GM12878 (cell line): ENCODE results near the gene MYCBP2. TPM values are rescaled to one million over a fixed set of nuclear protein-coding genes. Genes with fewer than 3 reads are reported as not detected.

ENCODE experiments used
- ATAC-seq: fragments of 200-7000 bp; cut with Tn5 transposase; 3 replicates; pipeline ENCODE4 v1.9.1; 2020; ENCODE audit warnings: mild to moderate bottlenecking, moderate library complexity
- BruUV-seq: library from RNA; stranded (reverse); fragments of 400-500 nt; replicated peaks from 2 replicates; lab custom pipeline; 2021; lab: Mats Ljungman, UMichigan
- CTCF ChIA-PET: fragments of 300-600 bp; sonication (Branson Sonifier 250); formaldehyde crosslinking; extraction: SDS; loops from one replicate; lab custom pipeline; 2021; ENCODE audit warnings: inconsistent platforms; lab: Yijun Ruan, JAX
- POLR2A ChIA-PET: fragments of 350-600 bp; formaldehyde crosslinking; extraction: SDS; loops from one replicate; lab custom pipeline; 2021; ENCODE audit warnings: inconsistent platforms; lab: Charles Lee
- RAD21 ChIA-PET: fragments of 300-600 bp; sonication (Branson Sonifier 250); formaldehyde crosslinking; loops from one replicate; lab custom pipeline; 2023; ENCODE audit warnings: antibody characterized with exemption; ENCODE audit not compliant: unreplicated experiment; lab: Charles Lee
- SMC1A ChIA-PET: fragments of 300-600 bp; sonication (Branson Sonifier 250); formaldehyde crosslinking; loops from one replicate; lab custom pipeline; 2023; ENCODE audit not compliant: unreplicated experiment, uncharacterized antibody; lab: Charles Lee
- DNase-seq: peaks from one replicate; pipeline ENCODE4 v3.0.0-alpha.2; 2011; ENCODE audit warnings: low read depth, low spot score
- FAIRE-seq: peaks from 3 replicates; lab custom pipeline; 2011; peaks lifted over from hg19 to GRCh38; lab: Jason Lieb, UNC
- H2AFZ ChIP-seq: 2 replicates; pipeline ENCODE4 v1.6.0; 2011; ENCODE audit warnings: low read depth, low read length, control low read depth; ENCODE audit not compliant: control insufficient read depth
- H3K27ac ChIP-seq: 2 replicates; pipeline ENCODE4 v1.5.1; 2011; ENCODE audit warnings: control low read depth; ENCODE audit not compliant: control insufficient read depth, insufficient read depth
- H3K27me3 ChIP-seq, 2 experiments: replicated peaks in 1 of 2; 2 replicates each; pipeline versions ENCODE4 v1.6.0 to v1.6.1; 2011; ENCODE audit warnings: low read length in 1 of 2; ENCODE audit not compliant: control insufficient read depth in 2 of 2, insufficient read depth in 2 of 2
- H3K36me3 ChIP-seq, 2 experiments: 2 replicates each; pipeline ENCODE4 v1.5.1; 2011; ENCODE audit warnings: low read length in 1 of 2; ENCODE audit not compliant: control insufficient read depth in 2 of 2, insufficient read depth in 2 of 2
- H3K4me1 ChIP-seq: 2 replicates; pipeline ENCODE4 v1.6.1; 2011; ENCODE audit warnings: mild to moderate bottlenecking, low read length, moderate library complexity, mixed read lengths; ENCODE audit not compliant: control insufficient read depth, insufficient read depth
- H3K4me2 ChIP-seq: 2 replicates; pipeline ENCODE4 v1.6.0; 2011; ENCODE audit warnings: control low read depth; ENCODE audit not compliant: control insufficient read depth, insufficient read depth
- H3K4me3 ChIP-seq: fragments of 200-600 bp; sonication (generic); 2 replicates; pipeline ENCODE4 v1.5.1; 2016
- H3K79me2 ChIP-seq: 2 replicates; pipeline ENCODE4 v1.6.0; 2011; ENCODE audit warnings: low read length; ENCODE audit not compliant: control insufficient read depth, insufficient read depth
- H3K9ac ChIP-seq: 2 replicates; pipeline ENCODE4 v1.8.0; 2011; ENCODE audit warnings: low read length, control low read depth, mixed read lengths; ENCODE audit not compliant: control insufficient read depth, insufficient read depth
- H3K9me3 ChIP-seq: replicated peaks from 3 replicates; pipeline ENCODE4 v1.5.1; 2011; ENCODE audit warnings: mild to moderate bottlenecking, low read length; ENCODE audit not compliant: control insufficient read depth, insufficient read depth
- H4K20me1 ChIP-seq: 2 replicates; pipeline ENCODE4 v1.6.0; 2011; ENCODE audit not compliant: control insufficient read depth, insufficient read depth
- BHLHE40 ChIP-seq, 2 experiments: fragments of 450-650 bp in 1 of 2; IDR thresholded peaks; 2 replicates each; pipeline ENCODE4 v1.6.1; 2011 to 2017; ENCODE audit warnings: low read depth in 2 of 2, borderline replicate concordance in 1 of 2, improper control_type of control experiment in 1 of 2, low read length in 1 of 2, mild to moderate bottlenecking in 1 of 2
- CREM ChIP-seq: IDR thresholded peaks from 2 replicates; pipeline ENCODE4 v1.6.1; 2014; ENCODE audit warnings: antibody characterized with exemption, low read depth
- HCFC1 ChIP-seq: fragments of 150-350 bp; IDR thresholded peaks from 2 replicates; pipeline ENCODE4 v1.6.1; 2014; ENCODE audit warnings: low read length
- IRF4 ChIP-seq: IDR thresholded peaks from 2 replicates; pipeline ENCODE4 v1.6.1; 2011; ENCODE audit warnings: low read depth, low read length
- MYC ChIP-seq: IDR thresholded peaks from 2 replicates; pipeline ENCODE4 v1.6.1; 2011; ENCODE audit warnings: mild to moderate bottlenecking, low read length, moderate library complexity, inconsistent platforms; ENCODE audit not compliant: insufficient read depth, insufficient replicate concordance, insufficient read length, severe bottlenecking
- RFX5 ChIP-seq: IDR thresholded peaks from 2 replicates; pipeline ENCODE4 v1.6.1; 2011; ENCODE audit warnings: low read depth, low read length, improper control_type of control experiment
- RUNX3 ChIP-seq: IDR thresholded peaks from 2 replicates; pipeline ENCODE4 v1.6.1; 2012; ENCODE audit warnings: low read length, inconsistent platforms
- SUPT20H ChIP-seq: IDR thresholded peaks from 2 replicates; pipeline ENCODE4 v1.6.1; 2011; ENCODE audit warnings: low read depth, mild to moderate bottlenecking, low read length, moderate library complexity, borderline replicate concordance; ENCODE audit not compliant: control insufficient read depth
- WGBS: methylation state at CpG from one replicate; pipeline ENCODE4 v1.1.6; 2016; ENCODE audit warnings: low lambda C conversion rate; ENCODE audit not compliant: insufficient replicate concordance, insufficient coverage; ENCODE audit errors: missing lambda C conversion rate; 5-methylcytosine and 5-hydroxymethylcytosine counted together
- in situ Hi-C: fragments of 300-500 bp; cut with MboI; formaldehyde crosslinking; loops from 9 replicates; pipeline ENCODE4 v1.14.3; 2018; ENCODE audit warnings: mixed read lengths
- intact Hi-C: fragments of 100-400 bp; cut with micrococcal nuclease; formaldehyde crosslinking; loops from one replicate; pipeline ENCODE4 v1.14.2; 2022; ENCODE audit not compliant: unreplicated experiment
- polyA plus RNA-seq, 11 experiments: library from polyadenylated mRNA; depleted of rRNA in 4 of 11; unstranded in 6 of 11; stranded (reverse) in 5 of 11; fragments of >200 nt; fragmentation: Nextera tagmentation in 4 of 11; fragmentation: Illumina TruSeq in 1 of 11; extraction: Ambion mirVana in 4 of 11; extraction: Trizol in 1 of 11; gene quantifications; 1 replicate in 1 of 11; 2 replicates in 10 of 11; pipeline versions ENCODE4 v1.2.1 to v1.2.3, GENCODE V29; 2011 to 2016; ENCODE audit warnings: inconsistent platforms in 2 of 11, missing spikeins in 2 of 11, low read depth in 1 of 11
- total RNA-seq, 4 experiments: library from RNA; depleted of rRNA in 3 of 4; stranded (reverse); fragments of >200 nt in 3 of 4; fragmentation: Illumina TruSeq in 1 of 4; extraction: Trizol in 1 of 4; gene quantifications; 2 replicates each; pipeline versions ENCODE4 v1.2.1 to v1.2.3, GENCODE V29; 2013 to 2021
- TF ChIP-seq, protein P1 (sequence below): IDR thresholded peaks from 2 replicates; pipeline ENCODE4 v1.6.1; 2012; ENCODE audit warnings: low read length, inconsistent platforms
- TF ChIP-seq, protein P2 (sequence below): fragments of 450-650 bp; IDR thresholded peaks from 2 replicates; pipeline ENCODE4 v1.6.1; 2017; ENCODE audit warnings: mild to moderate bottlenecking, moderate library complexity

The MYCBP2 gene
- total and polyA plus RNA-seq, 10 of the 15 experiments (the other 5 are each of a cell fraction or from before 2014, with no cell fraction given) = 51.9 to 152 (median 98.2) TPM

- no peak for TF ChIP-seq SUPT20H
- TF ChIP-seq MYC = no peak
- TF ChIP-seq RFX5 = no peak
- TF ChIP-seq, protein P1, sequence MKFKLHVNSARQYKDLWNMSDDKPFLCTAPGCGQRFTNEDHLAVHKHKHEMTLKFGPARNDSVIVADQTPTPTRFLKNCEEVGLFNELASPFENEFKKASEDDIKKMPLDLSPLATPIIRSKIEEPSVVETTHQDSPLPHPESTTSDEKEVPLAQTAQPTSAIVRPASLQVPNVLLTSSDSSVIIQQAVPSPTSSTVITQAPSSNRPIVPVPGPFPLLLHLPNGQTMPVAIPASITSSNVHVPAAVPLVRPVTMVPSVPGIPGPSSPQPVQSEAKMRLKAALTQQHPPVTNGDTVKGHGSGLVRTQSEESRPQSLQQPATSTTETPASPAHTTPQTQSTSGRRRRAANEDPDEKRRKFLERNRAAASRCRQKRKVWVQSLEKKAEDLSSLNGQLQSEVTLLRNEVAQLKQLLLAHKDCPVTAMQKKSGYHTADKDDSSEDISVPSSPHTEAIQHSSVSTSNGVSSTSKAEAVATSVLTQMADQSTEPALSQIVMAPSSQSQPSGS = no peak
Observed at GRCh38 chr13:77375560-77376108, 48.7 kb upstream of the MYCBP2 start (continued).

GRCh38 chr13:77374786-77375185, 47.9 kb upstream of the MYCBP2 start:
- Histone ChIP-seq H3K27me3 (no peaks in the 10 kb centered on the region), H2AFZ (peak overlapping the region; percentile 29), H3K79me2 (no peaks in the 10 kb centered on the region), H3K27ac (no peak overlapping the region), H3K4me2 (no peak overlapping the region), H3K4me1 (no peaks in the 10 kb centered on the region), H3K9ac (no peak overlapping the region), H3K9me3 (no peaks in the 10 kb centered on the region; the same call in 2 of the 3 replicates), H3K36me3 (no peaks in the 10 kb centered on the region), H3K4me3 (no peak overlapping the region), H4K20me1 (no peaks in the 10 kb centered on the region)
- FAIRE-seq (peak; percentile 68), ATAC-seq (peak; percentile 83), DNase-seq (no peak)
- intact Hi-C loops = no loop called here
- SMC1A ChIA-PET = interaction anchor here (0.9 to 1.5 kb wide), 3 partner anchors 26 to 50 kb away, joined by 3 to 4 read pairs (median 3); no protein-coding TSS in a partner anchor
- TF ChIP-seq HCFC1 (no peak), BHLHE40 (IDR thresholded peaks at IDR 0.05; ENCODE audit: borderline replicate concordance in 1 of 2, low read depth in 2 of 2, low read length in 1 of 2) (0 out of 4 replicates have a peak, but pooled peaks of 1 of the 2 experiments have one; percentile 27), RUNX3 (peak; percentile 32; the same call in 1 of the 2 replicates), IRF4 (peak; percentile 34; the same call in 1 of the 2 replicates), CREM (0 out of 2 replicates have a peak, but pooled peaks have one; percentile 17)
- TF ChIP-seq, protein P2, sequence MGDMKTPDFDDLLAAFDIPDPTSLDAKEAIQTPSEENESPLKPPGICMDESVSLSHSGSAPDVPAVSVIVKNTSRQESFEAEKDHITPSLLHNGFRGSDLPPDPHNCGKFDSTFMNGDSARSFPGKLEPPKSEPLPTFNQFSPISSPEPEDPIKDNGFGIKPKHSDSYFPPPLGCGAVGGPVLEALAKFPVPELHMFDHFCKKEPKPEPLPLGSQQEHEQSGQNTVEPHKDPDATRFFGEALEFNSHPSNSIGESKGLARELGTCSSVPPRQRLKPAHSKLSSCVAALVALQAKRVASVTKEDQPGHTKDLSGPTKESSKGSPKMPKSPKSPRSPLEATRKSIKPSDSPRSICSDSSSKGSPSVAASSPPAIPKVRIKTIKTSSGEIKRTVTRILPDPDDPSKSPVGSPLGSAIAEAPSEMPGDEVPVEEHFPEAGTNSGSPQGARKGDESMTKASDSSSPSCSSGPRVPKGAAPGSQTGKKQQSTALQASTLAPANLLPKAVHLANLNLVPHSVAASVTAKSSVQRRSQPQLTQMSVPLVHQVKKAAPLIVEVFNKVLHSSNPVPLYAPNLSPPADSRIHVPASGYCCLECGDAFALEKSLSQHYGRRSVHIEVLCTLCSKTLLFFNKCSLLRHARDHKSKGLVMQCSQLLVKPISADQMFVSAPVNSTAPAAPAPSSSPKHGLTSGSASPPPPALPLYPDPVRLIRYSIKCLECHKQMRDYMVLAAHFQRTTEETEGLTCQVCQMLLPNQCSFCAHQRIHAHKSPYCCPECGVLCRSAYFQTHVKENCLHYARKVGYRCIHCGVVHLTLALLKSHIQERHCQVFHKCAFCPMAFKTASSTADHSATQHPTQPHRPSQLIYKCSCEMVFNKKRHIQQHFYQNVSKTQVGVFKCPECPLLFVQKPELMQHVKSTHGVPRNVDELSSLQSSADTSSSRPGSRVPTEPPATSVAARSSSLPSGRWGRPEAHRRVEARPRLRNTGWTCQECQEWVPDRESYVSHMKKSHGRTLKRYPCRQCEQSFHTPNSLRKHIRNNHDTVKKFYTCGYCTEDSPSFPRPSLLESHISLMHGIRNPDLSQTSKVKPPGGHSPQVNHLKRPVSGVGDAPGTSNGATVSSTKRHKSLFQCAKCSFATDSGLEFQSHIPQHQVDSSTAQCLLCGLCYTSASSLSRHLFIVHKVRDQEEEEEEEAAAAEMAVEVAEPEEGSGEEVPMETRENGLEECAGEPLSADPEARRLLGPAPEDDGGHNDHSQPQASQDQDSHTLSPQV = no peak
- no TSS peak for BruUV-seq
- RAD21 ChIA-PET = no interaction called here
- in situ Hi-C loops = no loop called here
- WGBS = 3% methylated on average over 2 of the region's 2 CpGs
- CTCF ChIA-PET = interaction anchor here (0.7 kb wide), 1 partner anchor 9 kb away, joined by 4 read pairs; no protein-coding TSS in a partner anchor
- POLR2A ChIA-PET = interaction anchor here (1.2 kb wide), 1 partner anchor 11 kb away, joined by 3 read pairs; no protein-coding TSS in a partner anchor
